ENCODE measurements around the gene NLRC5. TPM values are rescaled to one million over a fixed set of nuclear protein-coding genes. Genes with fewer than 3 reads are reported as not detected.
A peak's percentile ranks its signal among the peaks of the same experiment; 100 is the strongest.
"Not testable (repeated sequence)": the region's sequence is repeated elsewhere in the genome, so short reads cannot be mapped to it uniquely, and the experiment has no call there.

Gene NLRC5
- total RNA-seq, 6 donors from 2014 or later, result 29.2 to 361 (median 52.7) TPM

- Histone ChIP-seq H3K4me3 (peak overlapping the region; percentile 87 to 95 (median 88)), H3K27ac (peak overlapping the region; percentile 84 to 96 (median 91)), H3K4me1 (peaks cover 33 to 57% (median 36%) of the 10 kb centered on the region in 4 donors), H3K36me3 (no peaks in the 10 kb centered on the region), H3K9me3 (no peaks in the 10 kb centered on the region), H3K27me3 (no peaks in the 10 kb centered on the region)
- TF ChIP-seq POLR2A (IDR thresholded peaks at IDR 0.05), result no peak
- 50 to 53% methylated on average over 16 to 17 of the region's 18 CpGs for WGBS, 2 donors
- DNase-seq (no peak), ATAC-seq (ENCODE audit: low FRiP score in 2 of 2) (no peak)
Measured at GRCh38 chr16:57093666-57094564, 104.6 kb downstream of the NLRC5 start.

GRCh38 chr16:57094911-57095310 is 105.6 kb downstream of the NLRC5 start:
- peaks cover 36 to 60% (median 39%) of the 10 kb centered on the region in 4 donors for H3K4me1 ChIP-seq
- no peak for ATAC-seq (ENCODE audit: low FRiP score in 2 of 2)
- H3K4me3 ChIP-seq, result peak overlapping the region in 1 of 4 donors; percentile 95
- H3K9me3 ChIP-seq, result no peaks in the 10 kb centered on the region
- no peaks in the 10 kb centered on the region for H3K27me3 ChIP-seq
- TF ChIP-seq POLR2AphosphoS5 (IDR thresholded peaks at IDR 0.05) (no peak), CTCF (IDR thresholded peaks at IDR 0.05) (no peak), EP300 (IDR thresholded peaks at IDR 0.05) (no peak), POLR2A (IDR thresholded peaks at IDR 0.05) (no peak)
- H3K36me3 ChIP-seq, result no peaks in the 10 kb centered on the region
- WGBS, 2 donors, result 53 to 65% methylated on average over 5 of the region's 5 CpGs
- no peak for DNase-seq
- peak overlapping the region in 1 of 4 donors; percentile 96 for H3K27ac ChIP-seq

GRCh38 chr16:57096192-57096591 is 106.8 kb downstream of the NLRC5 start:
- Histone ChIP-seq H3K4me1 (peaks cover 36 to 54% (median 41%) of the 10 kb centered on the region in 4 donors), H3K27me3 (no peaks in the 10 kb centered on the region), H3K36me3 (no peaks in the 10 kb centered on the region), H3K9me3 (no peaks in the 10 kb centered on the region), H3K27ac (no peak overlapping the region), H3K4me3 (no peak overlapping the region)
- DNase-seq (no peak), ATAC-seq (ENCODE audit: low FRiP score in 2 of 2) (no peak)
- WGBS, 2 donors, result 98% methylated on average over 3 of the region's 3 CpGs
- TF ChIP-seq CTCF (IDR thresholded peaks at IDR 0.05) (no peak), POLR2A (IDR thresholded peaks at IDR 0.05) (no peak), EP300 (IDR thresholded peaks at IDR 0.05) (no peak), POLR2AphosphoS5 (IDR thresholded peaks at IDR 0.05) (no peak)

- Histone ChIP-seq H3K4me3 (no peak overlapping the region), H3K36me3 (no peaks in the 10 kb centered on the region), H3K27me3 (no peaks in the 10 kb centered on the region), H3K4me1 (peaks cover 30 to 48% (median 35%) of the 10 kb centered on the region in 4 donors), H3K9me3 (no peaks in the 10 kb centered on the region), H3K27ac (no peak overlapping the region)
- WGBS, 2 donors, result 94 to 100% methylated on average over 2 of the region's 2 CpGs
- TF ChIP-seq EP300 (IDR thresholded peaks at IDR 0.05) (no peak), POLR2AphosphoS5 (IDR thresholded peaks at IDR 0.05) (no peak)
- no peak for DNase-seq
- ATAC-seq (ENCODE audit: low FRiP score in 2 of 2), result no peak
Measured at GRCh38 chr16:57096793-57097192, 107.4 kb downstream of the NLRC5 start.

DNA sequence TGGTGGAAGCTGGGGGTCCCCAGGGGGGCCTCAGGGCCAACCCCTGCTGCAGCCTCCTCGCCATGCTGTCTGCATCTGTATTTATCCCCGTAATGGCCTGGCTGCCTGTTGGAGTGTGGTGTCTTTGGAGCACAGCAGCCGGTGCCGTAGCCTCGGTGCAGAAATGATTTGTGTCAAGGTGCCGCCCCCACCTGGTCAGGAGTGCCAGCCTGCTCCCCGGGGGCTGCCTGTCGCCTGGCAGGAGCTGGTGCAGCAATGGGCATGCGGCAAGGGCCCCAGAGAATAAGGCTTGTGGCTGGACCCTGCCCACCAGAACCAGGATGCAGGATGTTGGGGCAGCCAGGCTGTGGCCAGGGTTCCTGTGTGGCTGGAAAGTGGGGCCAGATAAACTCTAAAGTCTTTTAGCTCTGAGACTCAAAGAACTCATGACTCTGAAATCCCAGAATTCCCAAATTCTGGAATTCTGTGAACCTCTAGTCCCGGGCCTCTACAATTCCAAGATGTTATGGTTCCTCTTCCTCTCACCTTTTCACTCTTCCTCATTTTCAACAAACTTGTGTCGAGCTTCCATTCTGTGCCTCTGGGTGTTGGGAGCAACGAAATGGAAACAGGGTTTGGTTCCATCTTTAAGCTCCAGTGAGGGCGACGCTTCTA is 109.0 kb downstream of the NLRC5 start:
- Histone ChIP-seq H3K9me3 (no peaks in the 10 kb centered on the region), H3K4me1 (peaks cover 22 to 41% (median 29%) of the 10 kb centered on the region in 4 donors), H3K27ac (peak overlapping the region in 2 of 4 donors; percentile 2 to 54), H3K36me3 (no peaks in the 10 kb centered on the region), H3K27me3 (no peaks in the 10 kb centered on the region), H3K4me3 (no peak overlapping the region)
- WGBS, 2 donors, result 71 to 85% methylated on average over 5 to 14 of the region's 14 CpGs
- no peak for TF ChIP-seq CTCF (IDR thresholded peaks at IDR 0.05)
- no peak for TF ChIP-seq EP300 (IDR thresholded peaks at IDR 0.05)
- TF ChIP-seq POLR2A (IDR thresholded peaks at IDR 0.05), result no peak
- TF ChIP-seq POLR2AphosphoS5 (IDR thresholded peaks at IDR 0.05), result no peak
- DNase-seq (no peak), ATAC-seq (ENCODE audit: low FRiP score in 2 of 2) (no peak)

GRCh38 chr16:57099965-57100364 is 110.6 kb downstream of the NLRC5 start:
- WGBS, 2 donors, result 55 to 67% methylated on average over 4 to 6 of the region's 6 CpGs
- not testable (repeated sequence) for DNase-seq; H3K27me3 ChIP-seq; H3K9me3 ChIP-seq; H3K27ac ChIP-seq; H3K36me3 ChIP-seq; H3K4me3 ChIP-seq; ATAC-seq (ENCODE audit: low FRiP score in 2 of 2)
- peaks cover 12 to 25% (median 19%) of the 10 kb centered on the region in 4 donors for H3K4me1 ChIP-seq
